Sigmoid colon (tissue), 4 donors: ENCODE measurements around the gene RPL10.

Experiments
- CTCF ChIP-seq, 4 experiments: fragments of 450-650 bp in 3 of 4; fragments of 200-600 bp in 1 of 4; IDR thresholded peaks; one replicate each; pipeline ENCODE4 v1.5.1; 2016 to 2019; ENCODE audit warnings: antibody characterized with exemption in 4 of 4, mild to moderate bottlenecking in 3 of 4, moderate library complexity in 2 of 4
- EP300 ChIP-seq, 4 donors: sonication (generic); formaldehyde crosslinking; IDR thresholded peaks; one replicate each; pipeline ENCODE4 v1.6.1; 2017; ENCODE audit warnings: antibody characterized with exemption in 4 of 4

- TF ChIP-seq EP300 (IDR thresholded peaks at IDR 0.05): no peak
- TF ChIP-seq CTCF (IDR thresholded peaks at IDR 0.05): no peak
These were observed 46.8 kb upstream of the RPL10 start for GRCh38 chrX:154351183-154352011.
